ENCODE measurements around the gene POLR2H.

Gene POLR2H

GRCh38 chr3:184384856-184385422 is 23.4 kb downstream of the POLR2H start:
- no peak overlapping the region for H3K4me3 ChIP-seq (ENCODE audit: low read depth, low read length)

GRCh38 chr3:184386047-184386806 is 24.7 kb downstream of the POLR2H start:
- no peak overlapping the region for H3K4me3 ChIP-seq (ENCODE audit: low read depth, low read length)

GRCh38 chr3:184387174-184387714 is 25.7 kb downstream of the POLR2H start:
- no peak overlapping the region for H3K4me3 ChIP-seq (ENCODE audit: low read depth, low read length)

GRCh38 chr3:184388164-184388935 is 26.8 kb downstream of the POLR2H start:
- no peak overlapping the region for H3K4me3 ChIP-seq (ENCODE audit: low read depth, low read length)

DNA sequence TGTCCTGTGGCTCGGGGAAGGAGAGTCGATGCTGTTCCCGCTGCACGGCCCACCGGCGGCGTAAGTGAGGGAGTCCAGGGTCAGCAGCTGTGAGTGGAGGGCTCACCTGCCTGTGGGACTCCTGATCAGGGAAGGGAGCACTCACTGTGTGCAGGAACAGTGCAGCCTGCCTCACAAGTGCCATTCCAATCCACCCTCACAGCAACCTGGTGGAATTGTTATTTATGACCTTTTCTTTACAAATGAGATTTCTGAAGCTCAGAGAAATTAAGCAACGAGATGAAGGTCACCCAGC is 27.4 kb downstream of the POLR2H start:
- no peak overlapping the region for H3K4me3 ChIP-seq (ENCODE audit: low read depth, low read length)

GRCh38 chr3:184389384-184389783 is 27.9 kb downstream of the POLR2H start:
- H3K4me3 ChIP-seq (ENCODE audit: low read depth, low read length): no peak overlapping the region

DNA sequence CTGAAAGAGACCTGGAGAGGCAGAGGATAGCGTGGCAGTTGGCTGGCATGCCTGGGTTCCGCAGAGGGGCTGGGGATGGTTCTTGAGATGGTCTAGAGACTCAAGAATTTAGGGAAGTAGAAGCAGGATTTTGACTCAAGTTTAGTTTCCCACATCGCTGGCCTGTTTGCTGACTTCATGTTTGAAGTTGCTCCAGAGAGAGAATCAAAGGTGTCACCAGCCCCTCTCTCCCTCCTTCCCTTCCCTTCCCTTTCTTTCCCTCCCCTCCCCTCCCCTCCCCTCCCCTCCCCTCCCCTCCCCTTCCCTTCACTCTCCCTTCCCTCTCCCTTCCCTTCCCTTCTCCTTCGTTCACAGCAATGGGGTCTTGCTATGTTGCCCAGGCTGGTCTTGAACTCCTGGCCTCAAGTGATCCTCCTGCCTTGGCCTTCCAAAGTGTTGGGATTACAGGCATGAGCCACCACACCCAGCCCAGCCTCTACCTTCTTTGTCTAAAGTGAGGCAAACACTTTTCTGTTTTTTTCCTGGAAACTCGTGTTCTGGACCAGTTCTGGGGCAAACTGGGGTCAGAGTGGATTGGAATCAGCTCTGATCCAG is 28.5 kb downstream of the POLR2H start:
- no peak overlapping the region for H3K4me3 ChIP-seq (ENCODE audit: low read depth, low read length)

DNA sequence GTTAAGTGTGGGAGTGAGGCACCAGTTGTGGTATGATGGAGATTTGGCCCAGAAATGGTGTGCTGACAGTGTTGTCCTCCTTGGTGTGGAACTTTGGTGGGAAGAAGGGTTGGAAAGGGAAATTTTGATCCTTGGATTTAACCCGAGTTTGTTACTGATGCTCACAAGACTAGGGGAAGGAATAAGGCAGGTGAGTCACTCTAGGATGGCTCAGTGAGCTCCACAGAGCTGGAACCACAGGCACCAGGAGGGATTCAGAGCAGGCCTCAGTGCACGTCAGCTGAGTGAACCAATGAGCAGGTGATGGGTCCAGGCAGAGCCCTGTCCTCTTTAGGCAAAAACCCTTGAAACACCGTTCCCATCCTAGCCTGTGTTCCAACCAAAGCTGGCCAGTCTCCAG is 29.8 kb downstream of the POLR2H start:
- no peak overlapping the region for H3K4me3 ChIP-seq (ENCODE audit: low read depth, low read length)

DNA sequence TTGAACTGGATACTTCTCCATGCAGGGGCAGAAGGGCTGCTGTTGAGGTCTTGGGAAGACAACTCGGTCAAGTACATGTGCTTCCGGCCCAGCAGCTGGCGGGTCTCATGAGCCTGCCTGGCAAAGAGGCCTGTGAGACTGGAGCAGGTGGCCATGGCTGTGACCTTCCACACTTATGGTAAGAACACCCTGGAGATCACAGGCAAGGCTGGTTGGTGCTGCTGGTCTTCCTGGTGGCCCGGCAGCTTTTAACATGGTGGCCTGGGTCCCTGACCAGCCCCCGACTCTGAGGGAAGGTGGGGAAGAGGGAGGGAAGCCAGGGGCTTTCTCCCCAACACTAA is 33.8 kb downstream of the POLR2H start:
- no peak overlapping the region for H3K4me3 ChIP-seq (ENCODE audit: low read depth, low read length)

DNA sequence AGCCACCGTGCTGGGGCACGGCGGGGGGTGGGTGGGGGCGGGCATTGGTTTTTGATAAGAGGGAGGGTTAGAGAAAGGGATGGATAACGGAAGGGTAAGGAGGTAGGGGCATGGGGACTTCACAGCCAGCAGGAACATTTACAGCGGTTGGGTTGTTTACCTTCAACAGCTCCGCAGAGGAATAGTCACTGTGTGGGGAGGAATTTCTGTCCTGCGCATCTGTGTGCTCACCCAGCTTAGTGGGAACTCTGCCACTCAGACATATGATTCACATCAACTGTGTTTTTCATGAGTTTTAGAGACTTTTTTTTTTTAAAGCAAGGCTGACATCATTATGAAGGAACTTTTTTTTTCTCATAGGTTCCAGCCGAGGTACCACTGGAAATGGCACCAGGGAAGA is 37.9 kb downstream of the POLR2H start:
- no peak overlapping the region for H3K4me3 ChIP-seq (ENCODE audit: low read depth, low read length)

DNA sequence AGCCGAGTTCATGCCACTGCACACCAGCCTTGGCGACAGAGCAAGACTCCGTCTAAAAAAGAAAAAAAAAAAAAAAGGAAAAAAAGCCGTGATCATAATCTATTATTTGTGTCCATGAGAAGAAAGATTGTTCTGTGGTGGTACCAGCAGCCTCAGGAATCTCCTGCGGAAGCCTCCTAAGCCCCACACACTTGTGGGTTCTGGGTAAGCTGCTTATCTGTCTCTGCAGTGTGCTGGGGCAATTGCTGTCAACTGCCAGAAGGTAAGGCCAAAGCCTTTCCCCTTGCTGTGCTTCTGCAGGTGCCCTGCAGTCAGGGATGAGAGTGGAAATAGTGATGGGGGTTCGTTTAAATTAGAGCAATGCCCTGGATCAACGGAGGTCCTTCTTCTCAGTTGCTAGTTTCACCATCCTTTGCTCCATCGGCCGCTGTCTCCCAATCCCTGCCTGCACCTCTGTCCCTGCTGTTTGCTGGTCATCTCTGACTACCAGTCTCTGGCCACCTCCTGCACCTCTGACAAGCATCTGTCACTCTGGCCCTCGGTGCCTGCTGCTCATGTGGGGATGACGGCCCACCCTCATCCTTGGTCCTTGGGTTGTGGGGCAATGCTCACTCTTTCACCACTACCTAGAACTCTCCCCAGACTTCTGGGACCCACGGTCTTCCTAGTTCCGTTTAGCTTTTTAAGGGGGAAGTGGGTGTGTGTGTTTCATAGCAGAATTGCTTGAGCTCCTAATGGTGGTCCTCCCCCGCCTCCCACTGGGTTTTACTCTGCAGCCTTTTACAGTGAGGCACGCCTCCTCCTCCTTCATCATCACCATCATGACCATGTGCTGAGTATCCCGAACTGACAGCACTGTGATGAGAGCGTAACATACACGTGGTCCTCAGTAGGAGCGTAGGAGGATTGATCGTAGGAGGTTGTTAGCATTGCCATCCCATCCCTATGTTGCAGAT is 43.8 kb downstream of the POLR2H start:
- no peak overlapping the region for H3K4me3 ChIP-seq (ENCODE audit: low read depth, low read length)

GRCh38 chr3:184409331-184409926 is 47.9 kb downstream of the POLR2H start:
- no peak overlapping the region for H3K4me3 ChIP-seq (ENCODE audit: low read depth, low read length)

DNA sequence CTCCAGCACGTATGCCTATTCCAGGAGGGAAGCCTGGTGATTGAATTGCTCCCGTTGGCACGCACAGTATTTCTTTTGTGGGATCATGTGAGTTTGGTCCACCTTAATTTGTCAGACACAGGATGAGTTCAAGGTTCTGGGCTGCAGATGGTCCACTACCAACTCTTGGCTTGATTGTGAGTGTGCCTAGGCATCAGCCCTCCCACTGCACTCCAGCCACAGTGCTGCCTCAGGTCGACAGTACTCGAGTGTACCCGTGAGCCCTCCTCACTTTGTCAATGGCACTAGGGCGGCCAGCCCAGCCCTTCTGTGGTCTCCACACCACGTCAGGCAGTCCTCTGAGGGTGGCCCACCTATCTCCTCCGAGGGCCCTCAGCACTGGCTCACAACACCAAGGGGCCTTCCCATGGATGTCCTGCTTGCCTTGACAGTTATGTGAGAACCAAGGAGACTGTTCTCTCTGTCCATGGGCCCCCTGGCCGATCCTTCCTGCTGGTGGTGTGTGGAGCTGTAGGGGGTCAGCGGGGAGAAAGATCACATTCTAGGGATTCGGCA is 48.5 kb downstream of the POLR2H start:
- H3K4me3 ChIP-seq (ENCODE audit: low read depth, low read length): no peak overlapping the region

GRCh38 chr3:184414418-184415202 is 53.1 kb downstream of the POLR2H start:
- H3K4me3 ChIP-seq (ENCODE audit: low read depth, low read length): no peak overlapping the region

DNA sequence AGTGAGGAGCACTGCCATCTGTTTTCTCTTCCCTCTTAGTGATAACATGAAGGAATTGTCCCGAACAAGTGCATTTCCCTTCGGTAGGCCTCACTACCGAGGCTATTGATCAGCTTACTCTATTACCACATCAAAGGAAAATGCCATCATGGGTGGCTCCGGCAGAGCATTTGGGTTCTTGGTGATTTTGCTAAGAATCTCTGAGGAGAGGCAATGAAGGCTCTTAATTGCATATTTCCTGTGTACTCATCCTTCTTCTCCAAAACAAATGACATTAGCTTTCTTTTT is 53.6 kb downstream of the POLR2H start:
- H3K4me3 ChIP-seq (ENCODE audit: low read depth, low read length): no peak overlapping the region

DNA sequence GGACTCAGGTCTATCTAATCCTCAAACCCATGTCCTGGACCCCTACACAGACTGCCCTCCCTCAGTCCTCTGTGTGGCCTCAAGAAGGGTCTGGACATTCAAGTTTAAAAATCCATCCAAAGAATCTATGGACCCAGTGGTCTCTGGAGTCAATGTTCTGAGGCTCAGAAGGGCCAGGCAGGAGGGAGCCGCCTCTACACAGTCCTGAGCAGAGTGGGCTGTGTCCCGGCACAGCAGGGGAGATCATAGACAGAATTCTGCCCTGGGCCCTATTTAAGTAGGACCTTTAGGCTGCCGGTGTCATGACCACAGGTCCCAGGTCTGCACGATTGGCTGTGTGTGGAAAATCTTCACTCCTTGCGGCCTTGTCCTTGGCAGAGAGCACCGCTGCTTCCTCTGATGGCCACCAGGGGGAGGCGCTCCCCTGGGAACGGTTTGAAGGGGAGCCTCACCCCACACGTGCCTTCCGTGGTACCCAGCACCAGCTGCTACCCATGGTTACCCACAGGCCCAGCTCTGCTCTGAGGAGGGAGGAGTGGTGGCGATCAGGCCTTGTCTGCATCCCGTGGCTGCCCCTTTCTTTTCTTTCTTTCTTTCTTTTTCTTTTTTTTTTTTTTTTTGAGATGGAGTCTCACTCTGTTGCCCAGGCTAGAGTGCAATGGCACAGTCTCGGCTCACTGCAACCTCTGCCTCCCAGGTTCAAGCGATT is 56.3 kb downstream of the POLR2H start:
- H3K4me3 ChIP-seq (ENCODE audit: low read depth, low read length): no peak overlapping the region
